Astrocyte (in vitro differentiated cells and primary cell): ENCODE results near the gene UHRF1. TPM values are rescaled to one million over a fixed set of nuclear protein-coding genes. Genes with fewer than 3 reads are reported as not detected.
"Not testable (repeated sequence)": the region's sequence is repeated elsewhere in the genome, so short reads cannot be mapped to it uniquely, and the experiment has no call there.

Experiments
- DNase-seq: peaks from one replicate; pipeline ENCODE4 v3.0.0-alpha.2; 2010; ENCODE audit warnings: low read depth
- FAIRE-seq: peaks from 2 replicates; lab custom pipeline; 2011; peaks lifted over from hg19 to GRCh38; lab: Jason Lieb, UNC
- H2AFZ ChIP-seq: 2 replicates; pipeline ENCODE4 v1.6.0; 2012; ENCODE audit warnings: low read depth, low read length, inconsistent platforms
- H3K27ac ChIP-seq: 2 replicates; pipeline ENCODE4 v1.5.1; 2011; ENCODE audit warnings: low read depth, low read length, inconsistent platforms
- H3K27me3 ChIP-seq: 2 replicates; pipeline ENCODE4 v1.6.0; 2011; ENCODE audit warnings: low read length, inconsistent platforms; ENCODE audit not compliant: insufficient read depth
- H3K36me3 ChIP-seq: 2 replicates; pipeline ENCODE4 v1.5.1; 2011; ENCODE audit warnings: low read length, inconsistent platforms; ENCODE audit not compliant: insufficient read depth
- H3K4me1 ChIP-seq: 2 replicates; pipeline ENCODE4 v1.5.1; 2011; ENCODE audit warnings: low read length, inconsistent platforms; ENCODE audit not compliant: insufficient read depth
- H3K4me2 ChIP-seq: 2 replicates; pipeline ENCODE4 v1.6.0; 2012; ENCODE audit warnings: low read length, inconsistent platforms
- H3K4me3 ChIP-seq: 2 replicates; pipeline ENCODE4 v1.5.1; 2011; ENCODE audit warnings: low read depth, mild to moderate bottlenecking, low read length, inconsistent platforms; ENCODE audit not compliant: insufficient read depth
- H3K79me2 ChIP-seq: 2 replicates; pipeline ENCODE4 v1.6.0; 2012; ENCODE audit warnings: mild to moderate bottlenecking, low read length, inconsistent platforms; ENCODE audit not compliant: insufficient read depth
- H3K9ac ChIP-seq: 2 replicates; pipeline ENCODE4 v1.6.0; 2012; ENCODE audit warnings: mild to moderate bottlenecking, low read length, inconsistent platforms
- H3K9me3 ChIP-seq: 2 replicates; pipeline ENCODE4 v1.5.1; 2012; ENCODE audit warnings: low read depth, mild to moderate bottlenecking, low read length, inconsistent platforms; ENCODE audit not compliant: insufficient read depth
- H4K20me1 ChIP-seq: 2 replicates; pipeline ENCODE4 v1.6.0; 2012; ENCODE audit warnings: low read length, inconsistent platforms; ENCODE audit not compliant: insufficient read depth
- H3K27ac Mint-ChIP-seq: one replicate; pipeline ENCODE4 v1.8.0; 2021; ENCODE audit warnings: mild to moderate bottlenecking, mixed read lengths; ENCODE audit not compliant: unreplicated experiment
- H3K27me3 Mint-ChIP-seq: one replicate; pipeline ENCODE4 v1.8.0; 2021; ENCODE audit warnings: low read depth, mixed read lengths; ENCODE audit not compliant: unreplicated experiment
- H3K36me3 Mint-ChIP-seq: one replicate; pipeline ENCODE4 v1.8.0; 2021; ENCODE audit warnings: low read depth, mixed read lengths; ENCODE audit not compliant: unreplicated experiment
- H3K4me1 Mint-ChIP-seq: one replicate; pipeline ENCODE4 v1.8.0; 2021; ENCODE audit warnings: low read depth, mixed read lengths; ENCODE audit not compliant: unreplicated experiment
- H3K4me3 Mint-ChIP-seq: one replicate; pipeline ENCODE4 v1.8.0; 2021; ENCODE audit warnings: mild to moderate bottlenecking, moderate library complexity, mixed read lengths; ENCODE audit not compliant: unreplicated experiment
- H3K9me3 Mint-ChIP-seq: one replicate; pipeline ENCODE4 v1.8.0; 2021; ENCODE audit warnings: mild to moderate bottlenecking, mixed read lengths; ENCODE audit not compliant: unreplicated experiment
- CTCF ChIP-seq: IDR thresholded peaks from 2 replicates; pipeline ENCODE4 v1.5.1; 2011; ENCODE audit warnings: low read depth, mild to moderate bottlenecking, inconsistent platforms, low read length, moderate library complexity; ENCODE audit not compliant: insufficient read depth
- EZH2 ChIP-seq: IDR thresholded peaks from 2 replicates; pipeline ENCODE4 v1.6.1; 2012; ENCODE audit warnings: mild to moderate bottlenecking, low read length, inconsistent platforms; ENCODE audit not compliant: insufficient read depth
- total RNA-seq: library from RNA; stranded (reverse); gene quantifications from 2 replicates; pipeline ENCODE4 v1.2.1, GENCODE V29; 2021

Gene UHRF1
- total RNA-seq, 1 donor from 2014 or later, result 16.2 TPM

GRCh38 chr19:4974880-4975469, 65.7 kb downstream of the UHRF1 start:
- Histone ChIP-seq H3K27me3 (no peaks in the 10 kb centered on the region), H2AFZ (no peak overlapping the region), H3K36me3 (no peaks in the 10 kb centered on the region), H3K4me1 (peaks cover 61% of the 10 kb centered on the region), H3K9ac (no peak overlapping the region), H3K4me3 (no peak overlapping the region), H4K20me1 (peaks cover 80% of the 10 kb centered on the region), H3K79me2 (peaks cover 94% of the 10 kb centered on the region), H3K27ac (no peak overlapping the region), H3K4me2 (no peak overlapping the region), H3K9me3 (no peaks in the 10 kb centered on the region)
- Mint-ChIP-seq H3K36me3 (peaks cover 14% of the 10 kb centered on the region), H3K27me3 (no peaks in the 10 kb centered on the region), H3K4me1 (peaks cover 49% of the 10 kb centered on the region), H3K9me3 (no peaks in the 10 kb centered on the region), H3K4me3 (peak overlapping the region; percentile 57), H3K27ac (peak overlapping the region; percentile 18)
- DNase-seq (no peak), FAIRE-seq (no peak)
- TF ChIP-seq EZH2, result no peak

GRCh38 chr19:4975601-4976000, 66.3 kb downstream of the UHRF1 start:
- not testable (repeated sequence) for H3K27ac ChIP-seq, H2AFZ ChIP-seq, H3K4me3 ChIP-seq, H3K4me3 Mint-ChIP-seq, H3K27ac Mint-ChIP-seq, H3K27me3 ChIP-seq, H3K9me3 Mint-ChIP-seq, H3K9me3 ChIP-seq, H3K9ac ChIP-seq, H3K36me3 ChIP-seq, H3K27me3 Mint-ChIP-seq, H3K4me2 ChIP-seq, DNase-seq, FAIRE-seq
- Histone ChIP-seq H3K4me1 (peaks cover 58% of the 10 kb centered on the region), H3K79me2 (peaks cover 93% of the 10 kb centered on the region), H4K20me1 (peaks cover 80% of the 10 kb centered on the region)
- peaks cover 54% of the 10 kb centered on the region for H3K4me1 Mint-ChIP-seq
- H3K36me3 Mint-ChIP-seq, result peaks cover 14% of the 10 kb centered on the region

DNA sequence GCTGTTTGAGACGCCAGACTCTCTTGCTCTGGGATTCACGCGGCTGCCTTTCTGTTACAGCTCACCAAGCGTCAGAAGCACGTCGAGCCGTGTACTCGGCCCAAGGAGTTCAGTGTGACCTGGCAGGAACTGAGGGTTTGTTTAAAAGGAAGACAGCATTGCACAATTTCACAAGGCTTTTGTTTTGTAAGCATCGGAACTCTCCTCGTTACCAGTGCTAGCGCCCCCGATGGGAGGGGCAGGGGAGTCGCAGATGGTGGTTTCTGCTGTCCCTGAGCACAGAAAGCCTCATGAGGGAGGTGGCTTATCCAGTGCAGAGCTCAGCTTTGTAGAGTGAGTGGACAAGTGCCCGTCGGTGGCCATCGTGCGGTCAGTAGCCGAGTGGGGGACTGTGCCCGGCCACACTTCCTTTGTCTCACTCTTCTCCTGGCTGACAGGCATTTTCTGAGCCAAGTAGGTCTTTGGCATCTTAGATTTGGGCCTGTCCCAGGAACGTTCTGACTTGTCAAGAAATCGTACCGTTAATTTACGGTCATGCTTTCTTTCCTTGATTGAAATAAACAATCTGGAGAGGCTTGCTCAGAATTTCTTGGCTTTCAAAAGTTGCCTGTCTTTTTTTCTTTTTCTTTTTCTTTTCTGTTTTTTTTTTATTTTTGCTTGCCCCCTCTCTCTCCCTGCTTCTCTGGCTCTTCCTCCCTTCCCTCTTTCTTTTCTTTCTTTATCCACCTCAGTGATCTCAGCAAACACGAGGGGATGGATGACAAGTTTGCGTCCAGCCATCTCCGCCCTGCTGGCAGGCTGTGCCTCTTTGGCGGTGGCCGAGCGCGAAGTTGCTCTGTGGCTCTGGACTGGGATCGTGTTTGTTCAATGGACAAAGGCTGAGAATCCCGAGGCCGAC, 67.3 kb downstream of the UHRF1 start:
- Mint-ChIP-seq H3K9me3 (no peaks in the 10 kb centered on the region), H3K36me3 (peaks cover 14% of the 10 kb centered on the region), H3K4me3 (peak overlapping the region; percentile 64), H3K27ac (peak overlapping the region; percentile 78), H3K4me1 (peaks cover 48% of the 10 kb centered on the region), H3K27me3 (no peaks in the 10 kb centered on the region)
- H4K20me1 ChIP-seq, result peaks cover 80% of the 10 kb centered on the region
- H3K27me3 ChIP-seq, result no peaks in the 10 kb centered on the region
- H3K4me3 ChIP-seq, result peak overlapping the region; percentile 7
- peaks cover 47% of the 10 kb centered on the region for H3K4me1 ChIP-seq
- H3K4me2 ChIP-seq, result peak overlapping the region; percentile 73
- TF ChIP-seq EZH2 (no peak), CTCF (peak; percentile 38)
- DNase-seq (peak; percentile 93), FAIRE-seq (peak; percentile 13)
- peaks cover 93% of the 10 kb centered on the region for H3K79me2 ChIP-seq
- no peak overlapping the region for H2AFZ ChIP-seq
- no peaks in the 10 kb centered on the region for H3K36me3 ChIP-seq
- H3K9ac ChIP-seq, result peak overlapping the region; percentile 59
- no peaks in the 10 kb centered on the region for H3K9me3 ChIP-seq
- H3K27ac ChIP-seq, result peak overlapping the region; percentile 76
